ENCODE measurements around the gene ARMH3.

GRCh38 chr10:101940916-101941315 lies 115.1 kb downstream of the ARMH3 start:
- TF ChIP-seq EZH2phosphoT487 (IDR thresholded peaks at IDR 0.05; ENCODE audit: low read length) (no peak), CTCF (IDR thresholded peaks at IDR 0.05; ENCODE audit: low read length) (no peak), EZH2 (optimal IDR thresholded peaks at IDR 0.05; ENCODE audit: low read depth, low read length) (no peak)
